HG02588 (cell line): ENCODE results near the gene SPECC1L.

ENCODE experiments used
- ATAC-seq: cut with Tn5 transposase; IDR thresholded peaks from one replicate; pipeline ENCODE4 v1.9.1; 2021; ENCODE audit warnings: mild to moderate bottlenecking, moderate library complexity; ENCODE audit not compliant: unreplicated experiment

The SPECC1L gene

GRCh38 chr22:24358105-24358836 lies 87.6 kb downstream of the SPECC1L start:
- no peak for ATAC-seq

- ATAC-seq: no peak
Observed at GRCh38 chr22:24359452-24360120, 89.0 kb downstream of the SPECC1L start.

- ATAC-seq: no peak
Observed at GRCh38 chr22:24361976-24362646, 91.5 kb downstream of the SPECC1L start.

- no peak for ATAC-seq
Observed at GRCh38 chr22:24363243-24363642, 92.6 kb downstream of the SPECC1L start.

- ATAC-seq: no peak
Observed at GRCh38 chr22:24366701-24367100, 96.1 kb downstream of the SPECC1L start.

GRCh38 chr22:24367841-24368240 lies 97.2 kb downstream of the SPECC1L start:
- no peak for ATAC-seq

- ATAC-seq: no peak
Observed at GRCh38 chr22:24370401-24370800, 99.8 kb downstream of the SPECC1L start.

GRCh38 chr22:24376002-24376401 lies 105.4 kb downstream of the SPECC1L start:
- no peak for ATAC-seq

- ATAC-seq: no peak
Observed at GRCh38 chr22:24376586-24376985, 106.0 kb downstream of the SPECC1L start.

GRCh38 chr22:24379536-24379935 lies 108.9 kb downstream of the SPECC1L start:
- ATAC-seq: no peak

GRCh38 chr22:24380220-24380904 lies 109.7 kb downstream of the SPECC1L start:
- ATAC-seq: no peak

- ATAC-seq: no peak
Observed at GRCh38 chr22:24380905-24381230, 110.2 kb downstream of the SPECC1L start.

GRCh38 chr22:24383061-24383460 lies 112.4 kb downstream of the SPECC1L start:
- no peak for ATAC-seq

GRCh38 chr22:24384131-24384530 lies 113.5 kb downstream of the SPECC1L start:
- no peak for ATAC-seq

- ATAC-seq: no peak
Observed at GRCh38 chr22:24386937-24387471, 116.4 kb downstream of the SPECC1L start.

GRCh38 chr22:24389680-24390079 lies 119.0 kb downstream of the SPECC1L start:
- no peak for ATAC-seq

- no peak for ATAC-seq
Observed at GRCh38 chr22:24390156-24390555, 119.5 kb downstream of the SPECC1L start.

GRCh38 chr22:24390576-24390975 lies 119.9 kb downstream of the SPECC1L start:
- ATAC-seq: no peak

- no peak for ATAC-seq
Observed at GRCh38 chr22:24391836-24392217, 121.2 kb downstream of the SPECC1L start.

- no peak for ATAC-seq
Observed at GRCh38 chr22:24392218-24392931, 121.7 kb downstream of the SPECC1L start.
